HG03558 (cell line): ENCODE data around the gene DCAF5.

ENCODE experiments used
- ATAC-seq: cut with Tn5 transposase; IDR thresholded peaks from one replicate; pipeline ENCODE4 v1.9.1; 2021; ENCODE audit warnings: moderate number of reproducible peaks; ENCODE audit not compliant: unreplicated experiment; ENCODE audit errors: extremely low read depth

DCAF5 gene

DNA sequence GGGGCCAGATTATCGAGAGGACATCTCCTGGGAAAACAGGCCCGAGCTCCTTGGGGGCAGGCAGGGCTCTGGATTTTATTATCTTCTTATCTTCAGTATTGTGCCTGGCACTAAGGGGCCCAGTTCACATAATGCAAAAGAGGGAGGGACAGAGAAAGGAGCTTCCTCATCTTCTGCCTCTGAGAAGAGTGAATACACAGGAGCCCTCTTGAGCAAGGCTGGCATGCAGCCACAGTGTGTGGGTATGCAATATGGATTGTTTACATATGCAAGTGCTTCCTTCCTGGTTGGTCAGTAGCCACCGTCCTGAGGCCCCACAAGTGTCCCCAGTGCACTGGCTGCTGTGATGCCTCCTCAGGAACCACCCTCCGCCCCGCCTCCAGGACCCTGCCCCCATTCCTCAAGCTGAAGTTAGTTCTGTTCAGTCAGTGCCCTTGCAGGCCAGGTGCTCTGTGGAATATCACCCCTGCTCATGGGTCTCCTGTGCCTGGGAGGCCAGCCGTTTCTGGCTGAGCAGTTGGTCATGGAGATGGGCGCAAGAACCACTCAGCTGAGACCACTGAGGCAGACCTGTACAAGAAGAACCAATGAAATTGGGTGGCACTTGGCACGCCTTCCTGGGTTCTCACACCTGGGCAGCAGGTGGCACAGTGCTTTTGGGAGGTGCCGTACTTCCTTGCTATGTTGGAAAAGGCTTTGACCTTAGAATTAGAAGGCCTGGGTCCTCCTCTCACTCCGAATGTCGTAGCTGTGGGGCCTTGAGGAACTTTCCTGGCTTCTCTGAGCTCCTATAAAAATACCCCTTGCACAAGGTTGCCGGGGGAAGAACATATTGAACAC, 138.8 kb downstream of the DCAF5 start:
- ATAC-seq = no peak

DNA sequence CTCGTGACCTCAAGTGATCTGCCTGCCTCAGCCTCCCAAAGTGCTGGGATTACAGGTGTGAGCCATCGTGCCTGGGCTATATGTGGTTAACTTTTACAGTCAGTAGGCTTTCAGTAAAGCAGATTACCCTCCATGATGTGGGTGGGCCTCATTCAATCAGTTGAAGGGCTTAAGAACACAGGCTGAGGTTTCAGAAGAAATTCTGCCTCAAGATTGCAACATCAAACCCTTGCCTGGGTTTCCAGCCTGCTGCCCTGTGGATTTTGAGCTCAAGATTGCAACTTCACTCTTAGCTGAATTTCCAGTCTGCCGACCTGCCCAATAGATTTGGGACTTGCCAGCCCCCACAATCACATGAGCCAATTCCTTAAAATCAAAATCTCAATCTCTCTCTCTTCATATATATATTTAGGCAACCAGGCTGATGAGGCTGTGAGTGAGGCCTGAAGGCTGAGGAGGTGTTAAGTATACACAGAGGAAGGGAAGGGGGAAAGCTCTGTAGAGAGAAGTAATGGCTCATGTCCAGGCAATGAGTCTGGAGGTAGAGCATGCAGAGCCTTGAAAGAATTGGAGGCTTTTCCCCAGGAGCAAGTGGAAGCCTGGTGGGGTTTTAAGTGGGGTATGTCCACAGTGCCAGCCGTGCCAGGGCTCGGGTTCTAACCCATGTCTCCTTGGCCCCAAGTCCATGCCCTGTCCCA, 140.5 kb downstream of the DCAF5 start:
- ATAC-seq = no peak

DNA sequence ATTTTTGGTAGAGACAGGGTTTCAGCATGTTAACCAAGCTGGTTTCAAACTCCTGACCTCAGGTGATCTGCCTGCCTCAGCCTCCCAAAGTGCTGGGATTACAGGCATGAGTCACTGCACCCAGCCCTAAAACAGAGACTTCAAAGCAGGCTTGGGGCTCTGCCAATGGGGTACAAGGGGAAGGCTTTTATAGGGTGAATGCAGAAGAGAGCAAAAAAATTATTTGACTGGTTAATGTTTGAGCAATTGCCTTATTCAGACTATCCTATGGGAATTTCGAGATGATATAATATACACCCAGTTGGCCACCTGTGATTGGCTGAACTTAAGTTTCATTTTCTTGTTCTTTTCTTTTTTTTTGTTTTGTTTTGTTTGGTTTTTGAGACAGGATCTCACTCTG, 142.3 kb downstream of the DCAF5 start:
- ATAC-seq = no peak

DNA sequence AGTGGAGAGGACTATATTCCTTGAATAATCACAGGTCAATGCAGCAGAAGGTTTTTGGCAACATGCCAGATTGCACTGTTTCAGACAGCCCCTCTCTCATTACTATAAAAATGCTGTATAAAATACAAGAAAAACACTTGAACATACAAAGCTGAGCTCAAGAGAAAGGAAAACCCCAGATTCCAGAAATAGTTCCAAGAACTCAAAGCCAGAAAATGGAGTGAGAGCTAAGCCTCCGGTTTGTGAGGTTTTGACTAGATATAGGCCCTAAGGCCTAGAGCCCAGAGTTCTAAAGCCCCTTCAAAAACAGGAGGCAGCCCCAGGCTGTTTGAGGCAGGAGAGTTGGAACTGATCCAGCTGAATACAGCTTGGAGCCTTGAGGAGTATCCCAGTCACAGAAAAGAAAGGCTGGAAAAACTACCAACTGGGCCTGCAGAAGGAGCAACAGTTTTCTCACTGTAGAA, 144.5 kb downstream of the DCAF5 start:
- no peak for ATAC-seq

DNA sequence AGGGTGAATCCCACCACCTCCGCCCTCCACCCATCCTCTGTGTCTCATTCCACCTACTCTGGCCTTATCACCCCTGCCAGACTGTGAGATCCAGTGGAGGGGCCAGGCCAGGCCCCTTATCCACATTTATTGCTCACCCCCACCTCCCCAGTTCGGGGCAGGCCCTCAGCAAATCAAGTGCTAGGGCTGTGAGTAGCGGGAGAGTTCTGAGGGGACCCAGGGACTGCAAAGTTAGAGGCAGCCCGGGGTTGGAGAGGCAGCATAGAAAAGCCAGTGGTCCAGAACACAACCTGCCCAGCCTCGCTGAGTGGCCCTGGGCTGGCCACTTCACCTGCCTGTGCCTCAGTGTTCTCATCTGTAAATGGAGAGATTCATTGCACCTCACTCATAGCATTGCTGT, 146.6 kb downstream of the DCAF5 start:
- no peak for ATAC-seq

DNA sequence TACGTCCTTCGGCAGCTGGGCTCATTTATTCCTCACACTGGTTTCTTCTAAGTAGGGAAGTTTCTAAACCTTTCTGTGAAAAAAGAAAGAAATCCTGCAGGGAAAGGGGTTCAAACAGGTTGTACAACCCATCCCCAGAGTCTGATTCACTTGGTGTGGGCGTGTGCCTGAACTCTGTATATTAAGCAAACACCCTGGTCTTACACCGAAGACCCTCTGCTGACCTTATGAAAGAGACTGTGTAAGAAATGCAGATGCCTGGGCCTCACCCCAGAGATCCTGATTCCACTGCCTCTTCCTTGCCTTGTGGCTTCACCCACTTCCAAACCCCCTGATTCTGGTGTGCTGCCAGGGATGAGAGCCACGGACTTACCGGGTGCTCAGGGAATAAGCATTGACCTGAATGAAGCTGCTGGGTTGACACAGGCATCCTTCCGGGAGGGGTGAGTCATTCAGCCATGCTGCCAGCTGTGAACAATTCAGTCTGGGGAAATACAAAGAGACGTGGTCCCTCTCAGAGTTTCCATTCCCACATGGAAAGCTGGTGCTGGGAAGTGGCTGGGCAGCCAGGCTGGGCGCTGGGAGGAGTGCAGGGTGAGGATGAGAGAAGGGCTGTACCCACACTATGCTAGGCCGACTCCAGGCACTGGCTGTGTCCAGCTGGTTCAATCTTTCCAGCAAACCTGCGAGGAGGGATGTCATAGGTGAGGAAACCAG, 147.3 kb downstream of the DCAF5 start:
- no peak for ATAC-seq

DNA sequence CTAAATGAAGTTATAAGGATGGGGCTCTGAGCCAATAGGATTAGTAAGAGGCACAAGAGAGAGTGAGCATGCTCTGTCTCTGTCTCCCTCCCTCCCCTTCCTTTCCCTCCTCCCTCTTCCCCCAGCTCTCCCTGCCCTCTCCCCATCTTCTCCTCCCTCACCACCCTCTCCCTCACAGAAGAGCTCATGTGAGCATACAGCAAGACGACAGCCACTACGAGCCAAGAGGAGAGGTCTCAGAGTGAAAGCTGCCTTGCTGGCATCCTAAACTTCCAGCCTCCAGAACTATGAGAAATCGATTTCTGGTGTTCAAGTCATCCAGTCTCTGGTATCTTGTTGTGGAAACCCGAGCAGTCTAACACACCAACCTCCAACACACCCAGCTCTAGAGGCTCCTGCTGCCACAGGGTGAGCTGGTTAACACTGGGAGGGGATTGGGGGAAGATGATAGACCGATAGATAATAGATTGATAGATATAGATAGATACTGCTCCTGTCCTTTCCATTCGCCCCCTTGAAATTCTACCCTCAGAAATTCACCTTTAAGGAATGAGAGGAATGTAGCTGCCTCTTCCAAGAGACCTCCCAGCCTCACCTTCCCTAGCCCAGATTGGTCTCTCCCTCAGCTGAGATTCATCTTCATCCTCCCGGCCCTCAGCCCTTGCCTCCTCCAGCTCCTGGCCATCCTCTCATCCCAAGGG, 148.0 kb downstream of the DCAF5 start:
- no peak for ATAC-seq

DNA sequence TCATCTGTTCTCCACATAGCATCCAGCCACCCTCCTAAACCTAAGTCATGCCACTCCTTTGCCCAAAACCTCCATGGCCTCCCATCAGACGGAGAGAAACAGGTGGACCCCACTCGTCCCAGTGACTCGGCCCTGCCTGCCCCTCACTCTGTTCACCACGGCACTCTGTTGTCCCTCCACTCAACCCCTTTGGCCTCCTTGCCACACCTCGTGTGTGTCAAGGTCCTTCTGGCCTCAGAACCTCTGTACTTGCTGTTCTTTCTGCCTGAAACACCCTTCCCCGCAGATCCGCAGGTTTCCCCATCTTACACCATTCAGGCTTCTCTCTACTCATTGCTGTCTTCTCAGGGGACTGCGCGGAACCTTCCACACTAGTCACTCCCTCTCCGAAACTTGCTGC, 149.3 kb downstream of the DCAF5 start:
- ATAC-seq = no peak

DNA sequence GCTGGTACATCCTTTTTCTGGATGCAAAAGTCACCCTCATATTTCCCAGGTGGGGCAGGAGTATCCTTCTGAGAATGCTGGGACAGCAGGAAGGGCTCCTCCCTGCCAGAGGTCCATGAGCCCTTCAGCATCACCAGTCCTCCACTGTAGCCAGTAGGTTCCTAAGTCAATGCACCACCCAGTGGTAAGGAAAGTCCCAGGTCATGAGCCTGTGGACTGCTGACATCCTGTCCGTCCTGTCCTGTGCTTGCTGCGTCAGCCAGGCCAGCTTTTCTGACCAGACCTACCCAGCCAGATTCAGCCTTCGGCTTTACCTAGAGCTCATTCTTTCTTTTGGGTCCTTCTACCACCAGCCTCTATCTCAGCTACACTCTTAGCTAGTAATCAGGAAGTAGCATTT, 150.8 kb downstream of the DCAF5 start:
- ATAC-seq = no peak

DNA sequence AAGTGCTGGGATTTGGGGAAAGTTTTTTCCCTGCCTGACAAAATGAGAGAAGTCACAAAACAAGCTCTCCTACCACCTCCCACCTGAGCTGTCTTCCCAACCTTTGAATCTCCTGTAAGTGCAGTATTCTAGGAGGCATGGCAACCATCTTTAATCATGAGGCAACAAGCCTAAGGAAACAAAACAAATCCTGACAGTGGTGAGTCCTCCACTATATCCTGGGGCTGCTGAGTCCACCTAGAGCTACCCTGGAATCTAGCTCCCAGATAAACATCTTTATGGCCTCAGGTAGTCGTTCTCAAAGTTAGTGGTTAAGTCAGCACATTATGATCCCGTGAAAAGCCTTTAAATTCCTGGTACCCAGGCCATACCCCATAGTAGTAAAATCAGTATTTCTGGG, 151.5 kb downstream of the DCAF5 start:
- no peak for ATAC-seq
